ENCODE measurements around the gene WNT9A.

- TF ChIP-seq CTCF (IDR thresholded peaks at IDR 0.05) (no peak), POLR2A (IDR thresholded peaks at IDR 0.05) (no peak)
Observed at GRCh38 chr1:227951624-227952373, 4.1 kb upstream of the WNT9A start.

Data from right lobe of liver (tissue), 4 donors.